Activated gamma-delta T cell (primary cell): Measurements from ENCODE around the gene MOK.
A peak's percentile ranks its signal among the peaks of the same experiment; 100 is the strongest.
"Not testable (repeated sequence)": the region's sequence is repeated elsewhere in the genome, so short reads cannot be mapped to it uniquely, and the experiment has no call there.

ENCODE experiments used
- DNase-seq: peaks from one replicate; lab custom pipeline; 2025; lab: John Stamatoyannopoulos, UW
- total RNA-seq, 2 donors: gene quantifications; one replicate each; lab custom pipeline; 2026; lab: John Stamatoyannopoulos, UW

MOK gene
- total RNA-seq = 3.8 to 4.6 reads per million in 2 donors

DNA sequence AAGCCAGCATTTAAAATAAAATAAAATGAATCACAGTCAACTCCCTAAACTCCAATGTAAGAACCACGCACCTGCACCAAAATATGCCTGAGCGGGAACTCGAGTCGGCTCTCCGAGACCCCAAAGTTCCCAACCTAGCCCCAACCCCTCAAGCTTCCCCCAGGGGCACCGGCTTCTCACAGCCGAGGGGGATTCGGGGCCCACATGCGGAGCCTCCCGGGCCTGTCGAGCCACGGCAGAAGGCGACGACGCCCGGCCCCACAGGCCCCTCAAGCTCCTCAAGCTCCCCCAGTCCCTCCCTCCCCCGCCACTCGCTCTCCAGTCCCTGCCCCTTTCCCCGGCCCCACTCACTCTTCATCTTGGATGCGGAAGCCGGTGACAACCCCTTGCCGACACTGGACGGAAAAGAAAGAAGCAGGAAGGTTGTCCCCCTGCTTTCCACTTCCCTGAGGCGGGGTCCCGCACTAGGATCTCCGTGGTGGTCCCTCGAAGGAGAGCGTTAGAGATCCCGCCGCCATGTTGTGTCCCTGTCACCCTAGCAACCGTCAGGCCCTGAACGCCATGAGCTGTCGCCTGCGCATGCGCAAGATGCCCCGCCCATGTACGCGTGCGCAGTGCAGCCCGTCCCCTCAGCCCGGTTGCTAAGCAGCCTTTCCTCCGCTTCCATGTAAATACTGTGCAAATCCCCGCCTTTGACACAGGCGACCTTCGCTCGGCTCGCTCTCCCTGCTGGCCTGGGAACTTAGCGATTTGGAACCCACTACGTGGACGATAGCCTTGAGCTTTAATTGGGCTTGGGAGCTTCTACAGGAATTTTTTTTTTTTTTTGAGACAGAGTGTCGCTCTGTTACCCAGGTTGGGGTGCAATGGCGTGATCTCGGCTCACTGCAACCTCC lies at the start of gene MOK:
Gene MOK (minus strand): TSS at position 554 of the 896 bp plus-strand sequence. CDS start 196 bp downstream, at position 358.
- peak; percentile 94 for DNase-seq

- no peak for DNase-seq
Measured at GRCh38 chr14:102353126-102353619, 48.2 kb upstream of the MOK start.

- no peak for DNase-seq
Measured at GRCh38 chr14:102352213-102352612, 47.2 kb upstream of the MOK start.

- not testable (repeated sequence) for DNase-seq
Measured at GRCh38 chr14:102351593-102351992, 46.6 kb upstream of the MOK start.

DNA sequence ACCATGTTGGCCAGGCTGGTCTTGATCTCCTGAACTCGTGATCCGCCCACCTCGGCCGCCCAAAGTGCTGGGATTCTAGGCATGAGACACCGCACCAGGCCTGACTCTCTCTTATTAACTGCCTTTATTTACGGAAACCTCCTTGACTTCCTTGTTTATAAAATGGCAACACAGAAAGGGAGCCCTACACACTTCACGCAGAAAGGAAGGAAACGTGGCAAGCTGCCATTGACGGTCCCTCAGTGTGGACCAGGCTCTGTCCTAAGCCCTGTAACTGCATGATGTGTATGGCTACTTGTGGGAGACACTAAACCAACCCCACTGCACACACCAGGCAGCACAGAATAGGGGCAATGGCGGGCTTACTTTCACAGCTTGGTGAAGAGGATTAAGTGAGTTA lies 46.1 kb upstream of the MOK start:
- DNase-seq = no peak

DNA sequence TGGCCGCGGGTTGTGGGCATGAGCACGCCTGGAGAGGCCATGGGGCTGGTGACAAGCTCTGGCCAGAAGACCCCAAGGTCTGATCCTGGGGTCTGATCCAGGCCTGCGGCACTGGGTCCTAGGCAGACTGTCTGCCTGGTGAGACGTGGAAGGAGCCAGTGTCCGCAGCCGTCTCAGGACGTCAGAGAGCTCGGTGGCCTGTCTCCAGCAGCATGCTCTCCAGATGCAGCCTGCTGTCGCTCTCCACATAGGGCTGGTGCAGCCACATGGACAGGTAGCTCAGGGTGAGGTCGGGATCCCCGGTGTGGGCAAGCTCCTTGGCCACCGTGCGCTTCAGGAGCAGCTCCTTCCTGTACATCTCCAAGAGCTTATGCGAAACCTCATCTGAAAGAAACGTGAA lies 43.4 kb upstream of the MOK start:
- no peak for DNase-seq

GRCh38 chr14:102346645-102347044 lies 41.7 kb upstream of the MOK start:
- no peak for DNase-seq

DNA sequence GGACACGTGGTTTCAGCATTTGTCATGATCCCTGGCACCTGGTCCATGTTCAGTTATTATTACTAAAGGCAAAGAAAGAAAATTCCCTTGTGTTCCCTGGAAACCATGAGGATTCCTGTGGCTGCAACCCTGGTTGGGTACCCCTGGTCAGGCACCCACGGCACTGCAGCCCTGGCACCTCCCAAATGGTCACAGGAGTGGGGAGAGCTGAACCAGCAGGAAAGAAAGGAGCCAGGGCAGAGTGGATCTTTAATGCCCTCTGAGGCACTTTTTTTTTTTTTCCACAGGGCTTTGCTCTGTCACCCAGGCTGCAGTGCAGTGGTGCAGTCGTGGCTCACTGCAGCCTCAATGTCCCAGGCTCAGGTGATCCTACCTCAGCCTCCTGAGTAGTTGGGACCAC lies 40.3 kb upstream of the MOK start:
- DNase-seq = no peak

- DNase-seq = no peak
Measured at GRCh38 chr14:102344485-102344884, 39.5 kb upstream of the MOK start.

GRCh38 chr14:102344084-102344483 lies 39.1 kb upstream of the MOK start:
- DNase-seq = no peak

GRCh38 chr14:102342238-102342637 lies 37.3 kb upstream of the MOK start:
- no peak for DNase-seq

- no peak for DNase-seq
Measured at GRCh38 chr14:102341566-102341965, 36.6 kb upstream of the MOK start.

- no peak for DNase-seq
Measured at GRCh38 chr14:102338724-102339123, 33.8 kb upstream of the MOK start.

DNA sequence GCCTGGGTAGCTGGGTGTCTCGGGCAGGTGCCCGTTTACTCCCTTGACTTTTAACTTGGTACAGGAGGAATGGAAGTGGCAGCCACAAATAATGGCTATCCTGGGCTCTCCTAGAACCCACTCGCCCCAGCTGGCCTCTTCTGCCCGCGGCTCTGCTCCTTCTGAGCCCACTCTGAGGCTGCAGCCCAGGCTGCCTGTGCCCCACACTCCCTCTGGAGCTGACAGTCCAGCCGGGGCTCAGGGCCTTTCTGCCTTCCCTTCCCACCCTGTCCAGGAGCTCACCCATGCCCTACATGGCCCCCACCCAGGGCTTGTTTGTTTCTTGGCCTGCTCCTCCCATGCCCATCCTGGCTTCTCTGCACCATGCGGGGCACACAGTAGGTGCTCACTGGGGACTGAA lies 30.2 kb upstream of the MOK start:
- no peak for DNase-seq

DNA sequence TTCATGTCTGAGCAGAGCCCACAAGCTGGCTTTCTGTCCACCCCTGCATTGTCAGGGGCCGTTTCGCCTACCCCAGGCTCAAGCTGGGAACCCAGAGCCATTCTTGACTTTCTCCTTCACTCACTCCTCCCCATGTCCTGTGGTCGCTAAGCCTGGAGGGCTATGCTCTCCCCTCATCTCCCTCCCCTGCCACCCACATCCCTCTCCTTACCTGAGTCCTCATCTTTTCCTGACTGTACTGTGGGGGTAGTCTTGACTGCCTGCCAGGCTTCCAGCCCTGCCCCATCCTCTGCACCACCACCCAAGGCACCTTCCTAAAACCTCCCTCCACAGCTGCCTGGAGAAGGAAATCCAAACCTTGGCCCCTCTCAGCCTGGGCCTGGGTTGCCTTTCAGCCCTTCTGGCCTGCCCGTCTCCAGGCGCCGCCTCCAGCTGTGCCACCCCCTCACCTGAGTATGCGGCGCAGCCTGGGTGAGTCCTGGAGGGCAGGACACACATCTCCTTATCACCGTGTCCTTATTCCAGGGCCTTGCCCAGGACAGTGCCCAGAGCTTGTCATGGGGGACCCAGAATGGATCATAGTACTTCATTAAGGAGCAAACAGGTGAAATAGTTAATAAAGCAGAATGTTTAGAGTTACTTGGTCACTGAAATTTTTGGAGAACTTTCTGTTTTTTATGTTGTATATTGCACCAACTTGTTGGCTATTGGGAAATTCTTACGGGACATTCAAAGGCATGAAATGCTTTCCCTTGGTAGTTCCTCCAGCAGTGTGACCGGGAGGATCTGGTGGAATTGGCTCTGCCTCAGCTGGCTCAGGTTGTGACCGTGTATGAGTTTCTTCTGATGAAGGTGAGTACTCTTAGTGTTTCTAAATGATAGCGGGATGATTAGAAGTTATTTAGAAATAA lies 29.1 kb upstream of the MOK start:
- DNase-seq = no peak

GRCh38 chr14:102333390-102333789 lies 28.4 kb upstream of the MOK start:
- DNase-seq = no peak

- no peak for DNase-seq
Measured at GRCh38 chr14:102330806-102331205, 25.8 kb upstream of the MOK start.

GRCh38 chr14:102329381-102329780 lies 24.4 kb upstream of the MOK start:
- DNase-seq = not testable (repeated sequence)

GRCh38 chr14:102326583-102326982 lies 21.6 kb upstream of the MOK start:
- no peak for DNase-seq

DNA sequence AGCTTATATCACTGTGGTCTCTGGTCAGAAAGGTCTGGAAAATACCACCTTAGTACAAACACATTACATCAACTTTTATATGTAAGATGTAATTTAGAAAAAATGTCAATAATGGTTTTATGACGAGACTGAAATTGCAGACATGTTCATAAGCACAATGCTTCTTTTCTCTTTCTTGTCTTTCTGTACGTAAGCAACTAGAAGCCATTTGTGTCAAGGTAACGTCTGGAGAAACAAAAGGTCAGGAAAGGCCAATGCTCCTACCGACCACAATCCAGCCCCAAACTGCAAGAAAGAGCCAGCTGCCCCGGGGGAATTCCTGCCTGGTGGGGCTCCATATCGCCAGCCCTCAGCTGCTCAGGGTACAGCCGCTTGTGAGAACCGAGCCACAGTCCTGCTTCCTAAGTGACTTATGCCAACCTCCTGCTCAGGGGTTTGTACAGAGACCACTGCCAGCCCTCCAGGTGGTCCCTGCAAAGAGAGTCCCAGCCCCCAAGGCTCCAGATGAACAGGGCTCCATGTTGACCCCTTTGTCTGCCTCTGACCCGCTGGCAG lies 20.9 kb upstream of the MOK start:
- no peak for DNase-seq

DNA sequence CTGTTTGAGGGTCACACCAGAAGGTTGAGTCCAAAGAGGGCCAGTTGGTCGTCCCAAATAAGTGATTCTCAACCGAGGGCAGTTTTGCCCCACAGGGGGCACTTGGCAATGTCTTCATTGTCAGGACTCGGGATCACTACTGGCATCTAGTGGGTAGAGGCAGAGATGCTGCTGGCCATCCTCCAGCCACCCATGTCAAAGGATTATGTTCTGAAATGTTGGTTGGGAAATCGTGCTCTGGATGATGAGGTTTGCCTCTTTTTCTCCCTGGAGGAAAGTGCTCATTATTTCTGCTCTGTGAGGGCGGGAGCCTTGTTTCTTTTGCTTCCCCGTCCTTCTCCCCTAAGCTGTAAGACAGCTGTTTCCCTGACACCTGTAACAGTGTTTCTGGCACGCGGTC lies 18.1 kb upstream of the MOK start:
- DNase-seq = no peak
